GM12801 (cell line): ENCODE data around the gene AP4M1.

Experiments used
- TF ChIP-seq, protein P1 (sequence below): IDR thresholded peaks from one replicate; pipeline ENCODE4 v1.5.1; 2011; ENCODE audit warnings: control low read depth; ENCODE audit not compliant: insufficient read length; ENCODE audit errors: extremely low read depth

AP4M1 gene

DNA sequence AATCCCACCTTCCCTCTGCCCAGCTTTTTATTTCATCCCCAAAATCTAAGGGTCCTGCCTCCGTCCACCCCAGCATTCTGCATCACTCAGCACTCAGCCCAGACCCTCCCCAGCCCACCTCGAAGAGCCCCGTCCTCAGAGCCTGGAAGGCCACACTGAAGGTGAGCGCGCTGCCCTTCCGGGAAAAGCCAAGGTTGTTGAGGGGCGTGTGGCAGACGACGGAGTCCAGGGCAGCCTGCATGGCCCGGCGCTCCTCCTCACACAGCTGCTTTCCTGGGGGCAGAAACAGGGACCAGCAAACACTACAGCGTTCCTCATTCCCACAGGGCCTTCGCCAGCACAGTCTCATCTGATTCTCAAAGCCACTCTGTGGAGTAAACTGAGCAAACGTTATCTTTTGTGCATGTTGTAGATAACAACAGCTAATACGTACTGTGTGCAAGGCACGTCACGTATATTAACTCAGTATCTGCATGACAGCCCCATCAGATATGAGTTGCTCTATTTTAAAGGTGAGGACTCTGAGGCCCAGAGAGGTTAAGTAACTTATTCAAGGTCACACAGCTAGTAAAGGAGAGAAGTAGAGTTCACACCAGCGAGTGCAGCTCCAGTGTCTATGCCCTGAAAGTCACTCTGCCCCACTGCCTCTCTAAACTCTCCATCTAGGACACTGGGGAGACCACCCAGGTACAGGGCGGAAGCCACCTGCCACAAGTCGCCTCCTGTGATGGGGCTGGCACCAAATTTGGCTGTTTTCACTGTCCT is 54.3 kb downstream of the AP4M1 start:
- TF ChIP-seq, protein P1, sequence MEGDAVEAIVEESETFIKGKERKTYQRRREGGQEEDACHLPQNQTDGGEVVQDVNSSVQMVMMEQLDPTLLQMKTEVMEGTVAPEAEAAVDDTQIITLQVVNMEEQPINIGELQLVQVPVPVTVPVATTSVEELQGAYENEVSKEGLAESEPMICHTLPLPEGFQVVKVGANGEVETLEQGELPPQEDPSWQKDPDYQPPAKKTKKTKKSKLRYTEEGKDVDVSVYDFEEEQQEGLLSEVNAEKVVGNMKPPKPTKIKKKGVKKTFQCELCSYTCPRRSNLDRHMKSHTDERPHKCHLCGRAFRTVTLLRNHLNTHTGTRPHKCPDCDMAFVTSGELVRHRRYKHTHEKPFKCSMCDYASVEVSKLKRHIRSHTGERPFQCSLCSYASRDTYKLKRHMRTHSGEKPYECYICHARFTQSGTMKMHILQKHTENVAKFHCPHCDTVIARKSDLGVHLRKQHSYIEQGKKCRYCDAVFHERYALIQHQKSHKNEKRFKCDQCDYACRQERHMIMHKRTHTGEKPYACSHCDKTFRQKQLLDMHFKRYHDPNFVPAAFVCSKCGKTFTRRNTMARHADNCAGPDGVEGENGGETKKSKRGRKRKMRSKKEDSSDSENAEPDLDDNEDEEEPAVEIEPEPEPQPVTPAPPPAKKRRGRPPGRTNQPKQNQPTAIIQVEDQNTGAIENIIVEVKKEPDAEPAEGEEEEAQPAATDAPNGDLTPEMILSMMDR: no peak

DNA sequence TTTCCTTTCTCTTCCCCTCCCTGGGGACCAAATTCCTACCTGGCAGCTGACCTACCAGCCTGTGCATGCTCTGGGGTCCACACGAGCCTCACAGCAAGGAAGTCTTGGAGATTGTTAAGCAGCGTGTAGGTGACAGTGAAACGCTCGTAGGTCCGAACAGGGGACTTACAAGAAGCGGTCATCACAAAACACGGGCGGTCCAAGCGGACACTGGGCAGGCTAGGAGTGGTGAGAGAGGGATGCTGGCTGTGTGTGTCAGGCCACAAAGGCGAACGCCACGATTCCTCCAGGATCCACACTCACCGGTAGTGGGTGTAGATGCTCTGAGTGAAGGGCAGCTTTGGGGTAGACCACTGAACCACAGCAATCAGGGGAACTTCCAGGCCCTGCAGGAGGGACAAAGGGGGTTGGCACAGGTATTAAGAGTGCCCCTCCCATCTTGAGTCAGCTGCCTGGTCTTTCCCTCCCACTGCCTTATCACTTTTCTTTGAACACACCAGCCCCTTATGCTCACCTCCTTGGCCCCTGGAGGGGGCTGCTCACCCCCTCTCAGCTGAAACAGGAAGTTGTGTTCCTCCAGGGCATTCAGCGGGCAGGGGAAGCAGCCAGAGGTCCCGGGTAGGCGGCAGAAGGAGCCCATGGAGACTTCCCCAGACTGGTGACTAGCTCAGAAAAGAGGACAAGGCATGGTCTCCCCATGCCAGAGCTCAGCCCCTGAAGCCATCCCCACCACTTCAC is 55.1 kb downstream of the AP4M1 start:
- TF ChIP-seq, protein P1: no peak

DNA sequence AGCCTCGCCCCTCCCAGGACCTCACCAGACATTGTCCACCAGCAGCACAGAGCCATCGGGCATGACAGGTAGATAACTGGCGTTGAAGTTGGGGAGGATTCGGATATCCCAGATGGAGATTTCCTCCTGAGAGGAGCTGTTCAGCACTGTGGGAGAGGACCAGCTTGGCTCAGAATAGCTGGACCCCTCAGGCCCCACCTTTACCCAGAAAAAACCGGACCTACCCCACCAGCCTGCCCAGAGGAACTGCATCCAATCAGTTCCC is 55.6 kb downstream of the AP4M1 start:
- TF ChIP-seq, protein P1: no peak

DNA sequence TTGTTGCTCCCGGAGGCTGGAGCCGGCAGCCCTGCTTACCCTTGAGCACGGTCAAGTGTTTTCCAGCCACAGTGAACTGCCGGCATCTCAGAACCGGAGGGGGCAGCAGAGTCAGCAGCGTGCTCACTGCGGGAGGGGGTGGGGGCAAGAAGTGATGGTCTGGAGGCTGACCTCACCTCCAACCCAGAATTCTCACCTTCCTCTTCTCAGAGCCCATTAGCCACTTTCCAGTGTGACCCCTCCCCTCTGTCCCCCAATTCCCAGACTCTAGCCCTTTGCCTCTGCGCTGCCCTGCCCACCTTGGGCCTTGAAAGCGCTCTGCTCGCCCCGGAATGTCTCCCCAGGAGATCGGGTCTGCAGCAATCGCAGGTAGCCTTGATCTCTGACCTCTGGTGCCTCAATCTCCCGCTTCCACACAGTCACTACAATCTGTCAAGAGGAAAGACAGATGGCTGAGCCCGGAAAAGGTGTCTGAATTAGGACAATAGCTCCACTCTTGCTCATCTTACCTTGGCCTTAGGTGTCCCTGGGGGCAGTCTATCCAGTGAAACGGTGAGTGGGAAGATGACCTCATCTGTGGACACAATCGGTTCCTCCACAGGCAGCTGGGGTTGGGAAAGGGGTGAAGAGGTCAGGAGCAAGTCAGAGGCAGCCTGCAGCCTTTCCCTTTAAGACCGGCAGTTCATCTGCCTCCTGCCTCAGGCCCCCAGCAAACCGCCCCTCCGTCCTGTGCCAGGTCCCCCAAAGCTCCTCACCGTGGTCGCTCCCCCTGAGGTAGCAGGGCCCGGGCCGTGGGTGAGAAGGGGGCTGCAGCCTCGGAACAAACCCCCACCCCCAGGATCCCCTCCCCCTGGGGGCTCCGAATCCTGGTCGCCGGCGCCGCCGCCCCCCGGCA is 56.1 kb downstream of the AP4M1 start:
- TF ChIP-seq, protein P1: no peak
